ENCODE data around the gene PRDX5.
A peak's percentile ranks its signal among the peaks of the same experiment; 100 is the strongest.
"Not testable (repeated sequence)": the region's sequence is repeated elsewhere in the genome, so short reads cannot be mapped to it uniquely, and the experiment has no call there.

PRDX5 gene

GRCh38 chr11:64322925-64323260, 5.0 kb downstream of the PRDX5 start:
- H3K4me1 ChIP-seq (ENCODE audit: control insufficient read depth in 2 of 2, insufficient read depth in 1 of 2, low read depth in 1 of 2, low read length in 2 of 2), result peaks cover 9 to 11% of the 10 kb centered on the region in 2 donors
- WGBS, 2 donors (ENCODE audit: extremely low coverage in 2 of 2, insufficient read length in 2 of 2, insufficient replicate concordance in 1 of 2), result no CpG with 5 or more reads among the region's 7 CpGs
- no peak overlapping the region for H2AFZ ChIP-seq (ENCODE audit: low read length)
- H4K8ac ChIP-seq (ENCODE audit: low read depth, low read length), result no peak overlapping the region
- no peak overlapping the region for H3K4ac ChIP-seq (ENCODE audit: low read length)
- peak overlapping the region; percentile 78 for H3K9ac ChIP-seq (ENCODE audit: low read depth, low read length, poor library complexity)
- H3K23ac ChIP-seq (ENCODE audit: low read depth, low read length, poor library complexity), result no peak overlapping the region
- H2BK5ac ChIP-seq (ENCODE audit: low read length), result no peak overlapping the region
- peaks cover 5% of the 10 kb centered on the region for H3K79me1 ChIP-seq (ENCODE audit: low read depth, low read length)
- peak overlapping the region; percentile 25 for H2AK5ac ChIP-seq (ENCODE audit: low read depth, low read length)
- no peak overlapping the region for H3K4me2 ChIP-seq (ENCODE audit: insufficient read depth, low read length, poor library complexity, severe bottlenecking)
- H2BK12ac ChIP-seq (ENCODE audit: low read length), result no peak overlapping the region
- DNase-seq (ENCODE audit: low spot score), result no peak
- H3K27ac ChIP-seq (replicated peaks; ENCODE audit: low read length), result no peak overlapping the region
- H4K91ac ChIP-seq (ENCODE audit: low read depth, low read length, poor library complexity), result no peak overlapping the region
- H3K36me3 ChIP-seq (replicated peaks in 1 of 2; ENCODE audit: control insufficient read depth in 2 of 2, insufficient read depth in 2 of 2, low read length in 2 of 2), result peaks cover 6 to 22% of the 10 kb centered on the region in 2 donors
- H3K4me3 ChIP-seq (ENCODE audit: low read length in 2 of 2), result no peak overlapping the region
- no peaks in the 10 kb centered on the region for H3K27me3 ChIP-seq (ENCODE audit: control insufficient read depth in 3 of 3, insufficient read depth in 3 of 3, low read depth in 1 of 3, low read length in 3 of 3)
- H3K9me3 ChIP-seq (replicated peaks in 1 of 2; ENCODE audit: control insufficient read depth in 2 of 2, insufficient read depth in 1 of 2, low read depth in 1 of 2, low read length in 2 of 2), result no peaks in the 10 kb centered on the region
- H2BK120ac ChIP-seq (ENCODE audit: low read depth, low read length), result no peak overlapping the region
- H3K18ac ChIP-seq (ENCODE audit: low read length), result no peak overlapping the region
- H3K14ac ChIP-seq (ENCODE audit: low read length), result peak overlapping the region; percentile 89
- no peak overlapping the region for H2BK15ac ChIP-seq (ENCODE audit: low read length)

GRCh38 chr11:64323373-64323772, 5.5 kb downstream of the PRDX5 start:
- Histone ChIP-seq H4K91ac (ENCODE audit: low read depth, low read length, poor library complexity) (no peak overlapping the region), H2BK120ac (ENCODE audit: low read depth, low read length) (no peak overlapping the region), H3K9me3 (replicated peaks in 1 of 2; ENCODE audit: control insufficient read depth in 2 of 2, insufficient read depth in 1 of 2, low read depth in 1 of 2, low read length in 2 of 2) (no peaks in the 10 kb centered on the region), H3K23ac (ENCODE audit: low read depth, low read length, poor library complexity) (peak overlapping the region; percentile 80), H3K9ac (ENCODE audit: low read depth, low read length, poor library complexity) (peak overlapping the region; percentile 70), H2BK5ac (ENCODE audit: low read length) (no peak overlapping the region), H3K27ac (replicated peaks; ENCODE audit: low read length) (no peak overlapping the region), H3K18ac (ENCODE audit: low read length) (peak overlapping the region; percentile 57), H3K4me1 (ENCODE audit: control insufficient read depth in 2 of 2, insufficient read depth in 1 of 2, low read depth in 1 of 2, low read length in 2 of 2) (peaks cover 9 to 11% of the 10 kb centered on the region in 2 donors), H2BK12ac (ENCODE audit: low read length) (peak overlapping the region; percentile 58), H3K36me3 (replicated peaks in 1 of 2; ENCODE audit: control insufficient read depth in 2 of 2, insufficient read depth in 2 of 2, low read length in 2 of 2) (peaks cover 6 to 22% of the 10 kb centered on the region in 2 donors), H3K14ac (ENCODE audit: low read length) (no peak overlapping the region), H3K4me3 (ENCODE audit: low read length in 2 of 2) (no peak overlapping the region), H2BK15ac (ENCODE audit: low read length) (no peak overlapping the region), H3K4me2 (ENCODE audit: insufficient read depth, low read length, poor library complexity, severe bottlenecking) (peak overlapping the region; percentile 11), H2AFZ (ENCODE audit: low read length) (no peak overlapping the region), H3K79me1 (ENCODE audit: low read depth, low read length) (peaks cover 5% of the 10 kb centered on the region), H3K27me3 (ENCODE audit: control insufficient read depth in 3 of 3, insufficient read depth in 3 of 3, low read depth in 1 of 3, low read length in 3 of 3) (no peaks in the 10 kb centered on the region), H2AK5ac (ENCODE audit: low read depth, low read length) (peak overlapping the region; percentile 56), H4K8ac (ENCODE audit: low read depth, low read length) (no peak overlapping the region), H3K4ac (ENCODE audit: low read length) (no peak overlapping the region)
- DNase-seq (ENCODE audit: low spot score), result no peak
- no CpG with 5 or more reads among the region's 5 CpGs for WGBS, 2 donors (ENCODE audit: extremely low coverage in 2 of 2, insufficient read length in 2 of 2, insufficient replicate concordance in 1 of 2)

- H2BK120ac ChIP-seq (ENCODE audit: low read depth, low read length); H2BK15ac ChIP-seq (ENCODE audit: low read length); H3K4me3 ChIP-seq (ENCODE audit: low read length in 2 of 2); H2AFZ ChIP-seq (ENCODE audit: low read length); H3K14ac ChIP-seq (ENCODE audit: low read length); H4K8ac ChIP-seq (ENCODE audit: low read depth, low read length); H3K9ac ChIP-seq (ENCODE audit: low read depth, low read length, poor library complexity); H3K4me2 ChIP-seq (ENCODE audit: insufficient read depth, low read length, poor library complexity, severe bottlenecking); DNase-seq (ENCODE audit: low spot score); H4K91ac ChIP-seq (ENCODE audit: low read depth, low read length, poor library complexity); H3K23ac ChIP-seq (ENCODE audit: low read depth, low read length, poor library complexity); H2AK5ac ChIP-seq (ENCODE audit: low read depth, low read length); H3K27me3 ChIP-seq (ENCODE audit: control insufficient read depth in 3 of 3, insufficient read depth in 3 of 3, low read depth in 1 of 3, low read length in 3 of 3); H2BK5ac ChIP-seq (ENCODE audit: low read length); H3K27ac ChIP-seq (replicated peaks; ENCODE audit: low read length); H3K9me3 ChIP-seq (replicated peaks in 1 of 2; ENCODE audit: control insufficient read depth in 2 of 2, insufficient read depth in 1 of 2, low read depth in 1 of 2, low read length in 2 of 2); H3K79me1 ChIP-seq (ENCODE audit: low read depth, low read length); H3K4ac ChIP-seq (ENCODE audit: low read length); H3K4me1 ChIP-seq (ENCODE audit: control insufficient read depth in 2 of 2, insufficient read depth in 1 of 2, low read depth in 1 of 2, low read length in 2 of 2): not testable (repeated sequence)
- peak overlapping the region; percentile 54 for H2BK12ac ChIP-seq (ENCODE audit: low read length)
- no CpG with 5 or more reads among the region's 4 CpGs for WGBS, 2 donors (ENCODE audit: extremely low coverage in 2 of 2, insufficient read length in 2 of 2, insufficient replicate concordance in 1 of 2)
- H3K36me3 ChIP-seq (replicated peaks in 1 of 2; ENCODE audit: control insufficient read depth in 2 of 2, insufficient read depth in 2 of 2, low read length in 2 of 2), result peaks cover 6 to 22% of the 10 kb centered on the region in 2 donors
- peak overlapping the region; percentile 57 for H3K18ac ChIP-seq (ENCODE audit: low read length)
Measured at GRCh38 chr11:64323984-64324383, 6.1 kb downstream of the PRDX5 start.

GRCh38 chr11:64324692-64325469, 7.0 kb downstream of the PRDX5 start:
- no CpG with 5 or more reads among the region's 11 CpGs for WGBS, 2 donors (ENCODE audit: extremely low coverage in 2 of 2, insufficient read length in 2 of 2, insufficient replicate concordance in 1 of 2)
- peaks cover 2% of the 10 kb centered on the region for H3K79me1 ChIP-seq (ENCODE audit: low read depth, low read length)
- no peak overlapping the region for H3K4me3 ChIP-seq (ENCODE audit: low read length in 2 of 2)
- no peak overlapping the region for H2BK15ac ChIP-seq (ENCODE audit: low read length)
- H2AK5ac ChIP-seq (ENCODE audit: low read depth, low read length), result no peak overlapping the region
- no peak overlapping the region for H2BK5ac ChIP-seq (ENCODE audit: low read length)
- H2AFZ ChIP-seq (ENCODE audit: low read length), result no peak overlapping the region
- H3K9ac ChIP-seq (ENCODE audit: low read depth, low read length, poor library complexity), result no peak overlapping the region
- no peak overlapping the region for H3K27ac ChIP-seq (replicated peaks; ENCODE audit: low read length)
- H3K4ac ChIP-seq (ENCODE audit: low read length), result no peak overlapping the region
- H3K14ac ChIP-seq (ENCODE audit: low read length), result no peak overlapping the region
- no peaks in the 10 kb centered on the region for H3K9me3 ChIP-seq (replicated peaks in 1 of 2; ENCODE audit: control insufficient read depth in 2 of 2, insufficient read depth in 1 of 2, low read depth in 1 of 2, low read length in 2 of 2)
- H3K36me3 ChIP-seq (replicated peaks in 1 of 2; ENCODE audit: control insufficient read depth in 2 of 2, insufficient read depth in 2 of 2, low read length in 2 of 2), result peaks cover 6 to 22% of the 10 kb centered on the region in 2 donors
- H3K4me2 ChIP-seq (ENCODE audit: insufficient read depth, low read length, poor library complexity, severe bottlenecking), result no peak overlapping the region
- no peak overlapping the region for H2BK120ac ChIP-seq (ENCODE audit: low read depth, low read length)
- H3K27me3 ChIP-seq (ENCODE audit: control insufficient read depth in 3 of 3, insufficient read depth in 3 of 3, low read depth in 1 of 3, low read length in 3 of 3), result no peaks in the 10 kb centered on the region
- H4K91ac ChIP-seq (ENCODE audit: low read depth, low read length, poor library complexity), result no peak overlapping the region
- no peak overlapping the region for H3K18ac ChIP-seq (ENCODE audit: low read length)
- no peak overlapping the region for H3K23ac ChIP-seq (ENCODE audit: low read depth, low read length, poor library complexity)
- no peak for DNase-seq (ENCODE audit: low spot score)
- H3K4me1 ChIP-seq (ENCODE audit: control insufficient read depth in 2 of 2, insufficient read depth in 1 of 2, low read depth in 1 of 2, low read length in 2 of 2), result peaks cover 4 to 5% of the 10 kb centered on the region in 2 donors
- H2BK12ac ChIP-seq (ENCODE audit: low read length), result no peak overlapping the region
- H4K8ac ChIP-seq (ENCODE audit: low read depth, low read length), result no peak overlapping the region

Data from neuronal stem cell (in vitro differentiated cells).